ENCODE data around the gene TFIP11.

The TFIP11 gene

DNA sequence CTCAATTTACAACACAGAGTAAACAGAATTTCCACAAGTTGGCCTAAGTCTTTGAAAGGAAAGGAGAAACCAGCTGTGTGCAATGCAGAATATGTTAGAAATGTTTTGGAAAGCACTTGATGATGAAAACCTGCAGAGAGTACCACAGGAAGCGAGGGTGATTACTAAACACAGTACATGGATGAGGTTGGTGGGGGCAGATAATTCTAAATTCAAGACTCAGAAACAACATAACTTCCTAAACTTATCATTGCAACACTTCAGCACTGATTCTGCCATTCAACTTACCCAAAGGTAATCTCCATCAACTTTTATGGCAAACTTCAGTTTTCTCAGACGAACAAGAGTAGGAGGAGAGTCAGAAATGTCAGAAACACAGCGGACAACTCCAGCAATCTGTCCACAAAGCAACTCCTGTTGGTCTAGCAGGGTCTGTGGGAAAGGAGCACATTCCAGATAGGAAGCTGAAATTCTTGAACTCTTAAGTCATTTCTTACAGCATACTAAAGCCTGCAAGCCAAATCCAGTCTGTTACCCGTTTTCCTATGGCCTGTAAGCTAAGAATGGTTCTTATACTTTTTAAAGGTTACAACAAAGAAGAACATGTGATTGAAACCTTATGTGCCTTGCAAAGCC lies 35.5 kb downstream of the TFIP11 start:
- Histone ChIP-seq H3K27ac (replicated peaks) (peak overlapping the region; percentile 29), H3K27me3 (ENCODE audit: insufficient read depth, poor library complexity, severe bottlenecking) (no peaks in the 10 kb centered on the region), H3K4me3 (replicated peaks; ENCODE audit: insufficient read depth, low read length) (no peak overlapping the region)
- peak; percentile 61 to 74 for DNase-seq (ENCODE audit: low read depth in 1 of 2, low spot score in 1 of 2)
- TF ChIP-seq GABPA (IDR thresholded peaks at IDR 0.05; ENCODE audit: low read depth): no peak
- TF ChIP-seq SPI1 (IDR thresholded peaks at IDR 0.05; ENCODE audit: borderline replicate concordance, low read depth): 0 out of 2 replicates have a peak, but pooled peaks have one; percentile 12
- TF ChIP-seq, protein P1, sequence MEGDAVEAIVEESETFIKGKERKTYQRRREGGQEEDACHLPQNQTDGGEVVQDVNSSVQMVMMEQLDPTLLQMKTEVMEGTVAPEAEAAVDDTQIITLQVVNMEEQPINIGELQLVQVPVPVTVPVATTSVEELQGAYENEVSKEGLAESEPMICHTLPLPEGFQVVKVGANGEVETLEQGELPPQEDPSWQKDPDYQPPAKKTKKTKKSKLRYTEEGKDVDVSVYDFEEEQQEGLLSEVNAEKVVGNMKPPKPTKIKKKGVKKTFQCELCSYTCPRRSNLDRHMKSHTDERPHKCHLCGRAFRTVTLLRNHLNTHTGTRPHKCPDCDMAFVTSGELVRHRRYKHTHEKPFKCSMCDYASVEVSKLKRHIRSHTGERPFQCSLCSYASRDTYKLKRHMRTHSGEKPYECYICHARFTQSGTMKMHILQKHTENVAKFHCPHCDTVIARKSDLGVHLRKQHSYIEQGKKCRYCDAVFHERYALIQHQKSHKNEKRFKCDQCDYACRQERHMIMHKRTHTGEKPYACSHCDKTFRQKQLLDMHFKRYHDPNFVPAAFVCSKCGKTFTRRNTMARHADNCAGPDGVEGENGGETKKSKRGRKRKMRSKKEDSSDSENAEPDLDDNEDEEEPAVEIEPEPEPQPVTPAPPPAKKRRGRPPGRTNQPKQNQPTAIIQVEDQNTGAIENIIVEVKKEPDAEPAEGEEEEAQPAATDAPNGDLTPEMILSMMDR (IDR thresholded peaks at IDR 0.05; ENCODE audit: insufficient read depth, low read length): no peak
- TF ChIP-seq, protein P2, sequence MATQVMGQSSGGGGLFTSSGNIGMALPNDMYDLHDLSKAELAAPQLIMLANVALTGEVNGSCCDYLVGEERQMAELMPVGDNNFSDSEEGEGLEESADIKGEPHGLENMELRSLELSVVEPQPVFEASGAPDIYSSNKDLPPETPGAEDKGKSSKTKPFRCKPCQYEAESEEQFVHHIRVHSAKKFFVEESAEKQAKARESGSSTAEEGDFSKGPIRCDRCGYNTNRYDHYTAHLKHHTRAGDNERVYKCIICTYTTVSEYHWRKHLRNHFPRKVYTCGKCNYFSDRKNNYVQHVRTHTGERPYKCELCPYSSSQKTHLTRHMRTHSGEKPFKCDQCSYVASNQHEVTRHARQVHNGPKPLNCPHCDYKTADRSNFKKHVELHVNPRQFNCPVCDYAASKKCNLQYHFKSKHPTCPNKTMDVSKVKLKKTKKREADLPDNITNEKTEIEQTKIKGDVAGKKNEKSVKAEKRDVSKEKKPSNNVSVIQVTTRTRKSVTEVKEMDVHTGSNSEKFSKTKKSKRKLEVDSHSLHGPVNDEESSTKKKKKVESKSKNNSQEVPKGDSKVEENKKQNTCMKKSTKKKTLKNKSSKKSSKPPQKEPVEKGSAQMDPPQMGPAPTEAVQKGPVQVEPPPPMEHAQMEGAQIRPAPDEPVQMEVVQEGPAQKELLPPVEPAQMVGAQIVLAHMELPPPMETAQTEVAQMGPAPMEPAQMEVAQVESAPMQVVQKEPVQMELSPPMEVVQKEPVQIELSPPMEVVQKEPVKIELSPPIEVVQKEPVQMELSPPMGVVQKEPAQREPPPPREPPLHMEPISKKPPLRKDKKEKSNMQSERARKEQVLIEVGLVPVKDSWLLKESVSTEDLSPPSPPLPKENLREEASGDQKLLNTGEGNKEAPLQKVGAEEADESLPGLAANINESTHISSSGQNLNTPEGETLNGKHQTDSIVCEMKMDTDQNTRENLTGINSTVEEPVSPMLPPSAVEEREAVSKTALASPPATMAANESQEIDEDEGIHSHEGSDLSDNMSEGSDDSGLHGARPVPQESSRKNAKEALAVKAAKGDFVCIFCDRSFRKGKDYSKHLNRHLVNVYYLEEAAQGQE (IDR thresholded peaks at IDR 0.05; ENCODE audit: insufficient replicate concordance, low read depth): peak; percentile 26
- 0 out of 2 replicates have a peak, but pooled peaks have one; percentile 22 for TF ChIP-seq POLR2AphosphoS5 (IDR thresholded peaks at IDR 0.05; ENCODE audit: low read depth)

DNA sequence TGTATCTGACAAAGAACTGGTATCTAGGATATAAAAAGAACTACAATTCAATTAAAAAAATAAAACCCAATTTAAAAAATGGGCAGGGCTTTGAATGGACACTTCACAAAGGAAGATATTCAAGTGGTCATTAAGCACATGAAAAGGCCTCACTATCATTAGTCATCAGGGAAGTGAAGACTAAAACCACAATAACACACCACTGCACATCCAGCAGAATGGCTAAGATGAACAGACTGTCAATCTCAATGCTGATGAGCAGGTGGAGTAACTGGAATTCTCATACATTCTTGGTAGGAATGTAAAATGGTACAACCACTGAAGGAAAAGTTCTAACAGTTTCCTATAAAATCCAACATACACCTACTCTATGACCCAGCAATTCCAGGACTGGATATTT lies 37.6 kb downstream of the TFIP11 start:
- TF ChIP-seq, protein P2 (IDR thresholded peaks at IDR 0.05; ENCODE audit: insufficient replicate concordance, low read depth): no peak
- TF ChIP-seq SPI1 (IDR thresholded peaks at IDR 0.05; ENCODE audit: borderline replicate concordance, low read depth) (no peak), POLR2AphosphoS5 (IDR thresholded peaks at IDR 0.05; ENCODE audit: low read depth) (no peak), GABPA (IDR thresholded peaks at IDR 0.05; ENCODE audit: low read depth) (no peak)
- TF ChIP-seq, protein P1 (IDR thresholded peaks at IDR 0.05; ENCODE audit: insufficient read depth, low read length): no peak
- Histone ChIP-seq H3K27ac (replicated peaks) (peak overlapping the region; percentile 26; the same call in 1 of the 2 replicates), H3K27me3 (ENCODE audit: insufficient read depth, poor library complexity, severe bottlenecking) (no peaks in the 10 kb centered on the region), H3K4me3 (replicated peaks; ENCODE audit: insufficient read depth, low read length) (no peak overlapping the region)
- no peak for DNase-seq (ENCODE audit: low read depth in 1 of 2, low spot score in 1 of 2)

DNA sequence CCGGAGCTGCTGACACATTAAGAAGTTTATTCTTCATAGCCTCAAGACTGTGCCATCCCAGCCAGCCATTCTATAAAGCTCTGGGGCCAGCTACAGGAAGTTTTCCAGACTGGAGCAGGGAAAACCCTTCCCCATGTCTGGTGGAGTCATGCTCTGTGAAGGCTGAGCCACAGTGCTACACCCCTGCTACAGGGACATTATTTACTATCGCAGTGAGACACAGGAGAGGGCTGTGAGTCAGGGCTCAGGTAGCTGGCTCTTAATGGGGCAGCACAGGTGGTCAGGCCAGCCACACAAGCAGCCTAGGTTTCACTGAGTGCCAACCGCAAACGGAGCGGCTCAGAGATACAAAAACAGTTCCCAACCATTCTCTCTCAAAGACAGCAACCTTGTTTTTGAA lies 40.8 kb downstream of the TFIP11 start:
- no peaks in the 10 kb centered on the region for H3K27me3 ChIP-seq (ENCODE audit: insufficient read depth, poor library complexity, severe bottlenecking)
- no peak overlapping the region for H3K4me3 ChIP-seq (replicated peaks; ENCODE audit: insufficient read depth, low read length)
- no peak overlapping the region for H3K27ac ChIP-seq (replicated peaks)
- no peak for DNase-seq (ENCODE audit: low read depth in 1 of 2, low spot score in 1 of 2)
- TF ChIP-seq GABPA (IDR thresholded peaks at IDR 0.05; ENCODE audit: low read depth): no peak
- TF ChIP-seq, protein P2 (IDR thresholded peaks at IDR 0.05; ENCODE audit: insufficient replicate concordance, low read depth): no peak
- TF ChIP-seq, protein P1 (IDR thresholded peaks at IDR 0.05; ENCODE audit: insufficient read depth, low read length): no peak
- TF ChIP-seq POLR2AphosphoS5 (IDR thresholded peaks at IDR 0.05; ENCODE audit: low read depth): no peak
- no peak for TF ChIP-seq SPI1 (IDR thresholded peaks at IDR 0.05; ENCODE audit: borderline replicate concordance, low read depth)

Data from HL-60 (cell line).